Kidney capillary endothelial cell (primary cell): ENCODE data around the gene COQ7.

Experiments
- DNase-seq: peaks from one replicate; pipeline ENCODE4 v3.0.0-alpha.2; 2018; ENCODE audit warnings: low spot score

Gene COQ7

DNA sequence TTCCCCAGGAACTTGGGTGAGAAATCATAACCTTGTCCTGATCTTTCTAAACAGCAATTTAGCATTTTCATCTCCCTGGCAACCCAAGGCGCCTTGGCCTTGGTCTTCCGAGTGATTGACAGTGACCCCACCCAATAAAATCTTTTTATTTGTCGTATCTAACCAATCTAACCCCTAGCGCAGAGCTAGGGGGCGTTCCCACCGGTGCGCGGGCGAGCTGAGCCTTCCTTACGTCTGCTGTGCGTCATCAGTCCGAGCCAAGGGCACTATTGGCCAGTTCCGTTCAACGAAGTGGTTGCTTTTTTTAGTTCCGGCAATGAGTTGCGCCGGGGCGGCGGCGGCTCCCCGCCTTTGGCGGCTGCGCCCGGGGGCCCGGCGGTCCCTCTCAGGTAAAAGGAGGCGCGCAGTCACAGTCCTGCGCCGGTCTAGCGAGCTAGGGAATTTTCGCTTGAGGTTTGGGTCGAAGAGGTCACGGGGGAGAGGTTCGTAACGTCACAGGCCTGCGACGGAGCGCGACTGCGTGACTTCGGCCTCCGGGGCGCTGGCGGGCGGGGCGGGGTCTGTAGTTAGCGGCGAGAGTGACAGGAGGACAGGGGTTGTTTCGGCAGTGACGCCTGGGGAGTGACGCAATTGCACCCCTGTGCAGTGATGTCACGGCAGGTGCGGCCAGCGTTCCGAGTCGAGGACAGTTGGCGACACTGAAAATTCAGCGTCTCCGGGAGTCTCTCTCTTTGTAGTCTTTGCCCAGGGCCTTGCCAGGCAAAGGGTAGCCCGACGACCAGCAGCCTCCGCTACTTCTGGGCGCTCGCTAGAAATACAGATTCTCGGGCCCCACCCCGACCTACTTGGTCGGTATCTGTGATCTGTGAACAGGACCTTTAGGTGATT, at the start of gene COQ7:
COQ7 (plus strand) TSS at position 266 of the 888 bp plus-strand sequence; CDS start at position 317, 51 bp downstream.
- peak; percentile 100 for DNase-seq

DNA sequence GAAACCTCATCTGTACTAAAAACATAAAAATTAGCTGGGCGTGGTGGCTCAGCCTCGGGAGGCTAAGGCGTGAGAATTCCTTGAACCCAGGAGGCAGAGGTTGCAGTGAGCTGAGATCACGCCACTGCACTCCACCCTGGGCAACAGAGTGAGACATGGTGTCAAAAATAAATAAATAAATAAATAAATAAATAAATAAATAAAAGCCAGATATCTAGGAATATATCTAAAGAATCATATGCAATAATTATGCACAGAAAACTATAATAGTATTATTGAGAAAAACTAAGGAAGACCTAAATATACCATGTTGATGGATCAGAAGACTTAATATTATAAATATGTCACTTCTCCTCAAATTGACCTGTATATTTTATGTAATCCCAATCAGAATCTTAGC, 46.7 kb upstream of the COQ7 start:
- no peak for DNase-seq

DNA sequence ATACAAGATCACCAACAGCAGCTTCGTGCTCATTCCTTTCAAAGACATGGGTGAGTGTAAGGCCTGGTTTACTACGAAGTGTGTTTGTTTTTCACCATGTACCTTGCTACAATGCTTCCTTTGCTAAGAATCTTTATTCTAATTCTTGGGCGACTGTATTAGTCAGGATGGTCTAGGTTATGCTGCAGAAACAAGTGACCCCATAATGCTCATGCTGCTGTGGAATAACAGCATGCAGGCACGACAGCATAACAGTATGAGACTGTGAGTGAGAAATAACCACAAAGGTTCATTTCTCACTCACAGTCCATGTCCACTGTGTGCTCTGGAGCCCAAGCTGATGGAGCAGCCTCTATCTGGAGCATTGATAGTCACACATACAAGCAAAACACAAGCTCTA, 45.7 kb upstream of the COQ7 start:
- no peak for DNase-seq

DNA sequence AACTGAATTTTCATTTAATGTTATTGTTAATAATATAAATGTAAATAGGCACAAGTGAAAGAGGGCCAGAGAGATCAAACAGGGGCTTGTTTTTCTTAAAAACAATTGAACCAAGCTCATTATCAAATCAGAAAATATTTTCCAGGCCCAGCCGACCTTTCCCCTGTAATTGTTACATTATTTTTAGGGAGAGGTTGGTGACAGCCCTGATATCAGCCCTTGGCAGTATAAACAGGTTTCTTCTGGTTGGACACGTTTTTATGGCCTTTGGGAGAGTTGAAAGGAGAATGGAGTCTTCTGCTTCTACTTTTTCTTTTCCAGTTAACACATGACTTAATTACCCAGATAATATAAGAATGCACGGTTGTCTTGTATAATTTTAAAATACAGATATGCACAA, 40.0 kb upstream of the COQ7 start:
- DNase-seq = no peak

DNA sequence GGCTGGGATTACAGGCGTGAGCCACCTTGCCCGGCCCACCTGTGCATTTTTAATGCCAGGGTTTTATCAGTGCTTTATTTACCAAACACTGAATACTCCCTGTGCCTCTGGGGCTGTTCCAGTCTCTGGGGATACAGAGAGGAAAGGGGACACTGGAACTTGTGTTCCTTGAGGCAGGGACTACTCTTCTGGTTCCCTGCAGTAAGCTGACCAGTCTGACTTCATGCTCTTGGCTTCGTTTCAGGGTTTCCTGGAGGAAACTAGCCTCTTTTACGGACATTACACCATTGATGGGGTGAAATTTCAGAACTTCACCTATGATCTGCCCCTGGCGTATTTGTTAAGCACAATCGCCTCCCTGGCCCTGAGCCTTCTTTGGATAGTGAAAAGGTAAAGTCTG, 37.4 kb upstream of the COQ7 start:
- peak; percentile 26 for DNase-seq

DNA sequence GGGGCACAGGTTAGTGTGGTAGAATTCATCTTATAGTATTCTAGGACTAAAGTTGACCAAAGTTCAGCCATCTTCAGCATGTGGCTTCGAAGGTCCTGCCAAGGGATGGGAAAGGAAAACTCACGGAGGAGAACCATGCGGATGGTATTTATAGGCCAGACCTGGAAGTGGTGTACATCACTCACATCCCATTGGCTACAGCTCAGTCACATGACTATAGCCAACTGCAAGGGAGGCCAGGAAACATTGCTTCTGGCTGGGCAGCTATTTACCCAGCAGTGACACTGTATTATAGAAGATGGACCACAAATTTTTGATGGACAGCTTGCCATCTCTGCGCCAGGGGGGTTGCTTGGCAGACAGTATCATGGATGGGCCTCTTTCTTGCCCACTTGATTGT, 35.7 kb upstream of the COQ7 start:
- DNase-seq = no peak

DNA sequence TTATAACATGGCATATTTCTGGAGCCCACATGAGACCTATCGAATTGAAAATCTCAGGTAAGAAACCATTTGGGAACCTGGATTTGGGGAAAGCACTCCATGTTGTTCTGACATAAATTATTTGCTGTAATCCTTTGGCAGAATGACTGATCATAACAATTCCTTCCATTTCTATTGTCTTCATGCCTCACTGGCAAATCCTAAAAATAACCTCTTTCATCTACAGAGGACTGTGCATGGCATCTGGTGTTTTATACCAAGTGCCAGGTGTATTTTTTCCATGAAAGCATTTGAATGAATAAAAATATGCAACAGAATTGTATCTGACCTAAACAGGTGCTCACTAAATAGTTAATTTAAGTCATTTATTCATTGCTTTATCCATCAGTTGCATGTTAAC, 33.7 kb upstream of the COQ7 start:
- DNase-seq = no peak

DNA sequence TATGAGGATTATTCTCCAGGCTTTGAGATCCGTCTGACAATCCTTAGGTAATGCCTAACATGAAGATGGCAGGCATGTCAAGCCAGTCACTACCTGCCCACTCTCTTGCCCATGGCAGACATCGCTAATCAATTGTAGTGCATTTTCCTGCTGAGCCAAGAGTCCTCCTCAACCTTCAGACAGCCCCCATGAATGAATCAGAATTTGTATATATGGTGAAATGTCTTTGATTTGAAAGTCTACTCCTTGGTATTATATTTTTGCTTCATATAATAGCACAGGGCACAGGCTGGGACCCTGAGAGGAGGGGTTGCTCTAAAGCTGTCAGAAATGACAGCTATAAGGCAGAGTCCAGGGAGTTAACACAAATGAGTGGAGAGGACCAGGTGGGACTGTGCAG, 27.0 kb upstream of the COQ7 start:
- DNase-seq = no peak

DNA sequence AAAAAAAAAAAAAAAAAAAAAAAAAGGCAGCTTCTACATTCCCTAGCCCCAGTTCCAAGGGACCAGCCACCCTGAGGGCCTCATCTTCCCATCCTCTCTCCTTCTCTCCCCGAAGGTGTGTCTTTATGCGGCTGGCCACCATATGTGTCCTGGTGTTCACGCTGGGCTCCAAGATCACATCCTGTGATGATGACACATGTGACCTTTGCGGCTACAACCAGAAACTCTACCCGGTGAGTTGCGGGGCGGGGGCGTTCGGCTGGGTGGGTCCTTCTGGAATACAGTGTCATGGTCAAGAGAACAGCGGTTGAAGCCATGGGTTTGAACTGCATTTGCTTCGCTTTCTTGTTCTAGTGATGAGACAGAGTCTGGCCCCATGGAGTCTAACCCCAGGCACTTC, 22.6 kb upstream of the COQ7 start:
- no peak for DNase-seq

DNA sequence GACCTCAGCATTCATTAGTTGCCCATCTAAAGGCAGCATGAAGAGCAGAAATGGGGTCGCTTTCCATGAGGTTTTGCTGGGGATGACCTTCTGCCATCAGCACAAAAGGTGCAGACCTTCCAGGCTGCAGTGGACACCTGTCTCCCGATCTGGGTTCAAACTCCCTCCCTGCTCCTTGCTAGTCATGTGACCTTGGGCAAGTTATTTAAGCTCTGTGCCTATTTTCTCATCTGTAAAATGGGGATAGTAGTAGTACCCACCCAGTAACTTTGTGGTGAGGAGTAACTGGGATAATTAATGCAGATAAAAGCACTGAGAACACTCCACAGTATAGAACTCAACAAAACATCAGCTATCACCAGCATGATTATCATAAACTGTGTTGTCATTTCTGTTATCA, 21.4 kb upstream of the COQ7 start:
- DNase-seq = no peak

DNA sequence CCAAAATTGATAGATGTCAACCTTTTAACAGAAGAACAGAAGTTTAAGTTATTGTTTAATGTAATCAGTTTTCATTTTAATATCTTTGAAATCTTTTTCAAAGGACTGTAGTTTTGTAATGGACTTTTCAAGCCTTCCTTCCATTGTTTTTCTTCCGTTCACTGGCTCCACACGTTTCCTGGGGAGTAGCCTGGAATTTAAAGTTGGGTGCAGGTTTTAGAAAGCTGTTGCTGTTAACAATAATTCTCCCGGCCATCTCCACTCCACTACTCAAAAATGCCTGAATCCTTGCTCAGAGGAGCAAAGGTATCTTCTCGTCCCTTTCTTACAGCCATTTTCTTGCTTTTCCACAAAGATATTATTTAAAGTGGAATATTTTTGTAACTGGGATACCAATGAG, 4.7 kb upstream of the COQ7 start:
- DNase-seq = peak; percentile 12

DNA sequence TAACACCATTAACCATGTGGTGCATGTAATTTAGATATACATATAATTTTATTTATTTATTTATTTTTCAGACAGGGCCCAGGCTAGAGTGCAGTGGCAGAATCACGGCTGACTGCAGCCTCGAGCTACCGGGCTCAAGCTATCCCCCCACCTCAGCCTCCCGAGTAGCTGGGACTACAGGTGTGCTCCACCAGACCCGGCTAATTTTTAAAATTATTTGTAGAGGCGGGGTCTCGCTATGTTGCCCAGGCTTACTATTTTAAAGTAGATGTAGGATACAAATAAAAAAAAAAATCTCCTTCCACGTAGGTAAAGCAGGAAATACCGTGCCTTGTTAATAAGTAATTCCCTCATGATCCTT, 446 bp upstream of the COQ7 start:
- DNase-seq = no peak

DNA sequence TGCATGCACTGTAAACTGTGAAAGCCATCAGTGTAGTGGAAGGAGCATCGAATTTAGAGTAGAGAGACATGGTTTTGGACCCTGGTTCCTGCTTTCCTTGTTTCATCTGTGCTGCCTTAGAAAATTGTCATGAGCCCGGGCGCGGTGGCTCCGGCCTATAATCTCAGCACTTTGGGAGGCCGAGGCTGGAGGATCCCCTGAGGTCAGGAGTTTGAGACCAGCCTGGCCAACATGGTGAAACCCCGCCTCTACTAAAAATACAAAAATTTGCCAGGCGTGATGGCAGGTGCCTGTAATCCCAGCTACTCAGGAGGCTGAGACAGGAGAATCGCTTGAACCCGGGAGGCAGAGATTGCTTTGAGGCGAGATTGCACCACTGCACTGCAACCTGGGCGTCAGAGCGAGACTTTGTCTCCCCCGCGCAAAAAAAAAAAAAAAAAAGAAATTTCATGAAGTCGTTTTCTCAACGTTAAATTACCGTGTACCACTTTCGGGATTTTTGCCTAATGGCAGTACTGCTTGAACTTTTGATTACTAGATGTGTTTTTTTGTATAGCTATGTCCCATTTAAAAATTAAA, 912 bp downstream of the COQ7 start:
- DNase-seq = no peak

DNA sequence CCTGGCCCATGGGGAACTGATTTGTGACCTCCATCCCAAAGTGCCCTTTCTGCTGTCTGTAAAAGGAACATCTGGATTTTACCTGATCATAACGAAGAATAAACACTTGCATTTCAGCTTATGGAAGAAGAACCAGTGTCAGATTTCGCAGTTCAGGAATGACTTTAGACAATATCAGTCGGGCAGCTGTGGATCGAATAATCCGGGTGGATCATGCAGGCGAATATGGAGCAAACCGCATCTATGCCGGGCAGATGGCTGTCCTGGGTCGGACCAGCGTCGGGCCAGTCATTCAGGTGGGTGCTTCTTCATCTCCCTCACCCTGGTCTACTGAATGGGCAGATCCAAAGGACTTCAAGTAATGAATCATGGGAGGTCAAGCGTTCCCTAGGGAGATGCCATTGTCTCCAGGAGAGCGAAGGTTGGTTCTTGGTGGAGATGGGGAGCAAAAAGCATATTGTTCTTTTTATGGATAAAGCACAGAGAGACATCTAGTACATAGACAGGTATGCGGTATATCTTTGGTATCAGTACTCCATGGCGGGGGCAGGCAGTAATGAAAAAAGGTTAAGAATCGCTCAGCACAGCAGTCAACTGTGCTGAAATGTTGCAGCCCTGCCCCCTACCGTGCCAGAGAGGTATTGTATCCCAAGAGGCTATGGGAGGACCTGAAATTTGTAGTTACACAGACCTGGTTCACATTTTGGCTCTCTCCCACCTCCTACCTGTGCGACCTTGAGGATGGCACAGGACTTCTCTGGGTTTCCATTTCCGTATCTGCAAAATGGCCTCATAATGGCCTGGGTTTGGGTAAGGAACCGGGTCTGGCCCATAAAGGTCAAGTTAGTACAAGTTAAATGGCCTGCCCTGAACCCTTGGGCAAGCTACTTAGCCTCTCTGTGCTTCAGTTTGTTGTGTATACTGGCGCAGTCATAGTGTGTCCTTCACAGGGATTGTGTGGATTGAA, 4.7 kb downstream of the COQ7 start:
- DNase-seq = peak; percentile 56

DNA sequence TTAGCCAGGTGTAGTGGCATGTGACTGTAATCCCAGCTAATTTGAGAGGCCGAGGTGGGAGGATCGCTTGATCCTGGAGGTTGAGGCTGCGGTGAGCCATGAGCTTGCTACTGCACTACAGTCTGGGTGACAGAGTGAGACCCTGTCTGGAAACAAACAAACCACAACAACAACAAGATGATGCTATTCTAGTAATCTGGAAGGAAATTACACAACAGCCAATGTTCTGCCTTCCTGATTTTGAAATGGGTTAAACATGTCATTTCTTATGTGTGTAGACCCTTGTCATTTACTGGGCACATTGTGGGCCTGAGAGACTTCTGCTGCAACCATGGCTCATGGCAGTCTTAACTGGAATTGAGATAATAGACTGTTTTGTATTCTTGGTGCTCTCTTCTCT, 5.9 kb downstream of the COQ7 start:
- DNase-seq = no peak

DNA sequence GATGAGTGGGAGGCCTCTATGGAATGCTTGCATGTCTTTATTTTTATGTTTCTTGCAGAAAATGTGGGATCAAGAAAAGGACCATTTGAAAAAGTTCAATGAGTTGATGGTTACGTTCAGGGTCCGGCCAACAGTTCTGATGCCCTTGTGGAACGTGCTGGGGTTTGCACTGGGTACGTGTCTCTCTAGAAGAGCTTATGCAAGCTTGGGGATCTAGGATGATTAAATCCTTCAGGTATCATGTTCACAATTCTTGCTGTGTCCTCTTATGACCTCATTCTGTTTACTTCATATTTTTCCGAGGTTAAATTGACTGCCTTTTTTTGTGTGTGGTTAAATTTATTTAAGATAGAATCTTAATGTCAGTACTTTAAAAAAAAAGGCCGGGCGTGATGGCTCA, 6.4 kb downstream of the COQ7 start:
- no peak for DNase-seq

DNA sequence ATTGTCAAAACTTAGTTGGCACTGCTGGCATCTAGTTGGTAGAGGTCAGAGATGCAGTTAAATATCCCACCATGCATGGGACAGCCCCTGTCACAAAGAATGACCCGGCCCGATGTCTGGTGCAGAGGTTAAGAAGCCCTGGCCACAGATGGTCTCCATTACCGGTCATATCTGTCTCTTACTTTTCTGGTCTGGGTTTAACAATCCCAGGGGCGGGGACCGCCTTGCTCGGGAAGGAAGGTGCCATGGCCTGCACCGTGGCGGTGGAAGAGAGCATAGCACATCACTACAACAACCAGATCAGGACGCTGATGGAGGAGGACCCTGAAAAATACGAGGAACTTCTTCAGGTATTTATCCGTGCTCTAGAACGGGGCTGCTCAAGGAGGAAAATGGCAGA, 8.1 kb downstream of the COQ7 start:
- no peak for DNase-seq

DNA sequence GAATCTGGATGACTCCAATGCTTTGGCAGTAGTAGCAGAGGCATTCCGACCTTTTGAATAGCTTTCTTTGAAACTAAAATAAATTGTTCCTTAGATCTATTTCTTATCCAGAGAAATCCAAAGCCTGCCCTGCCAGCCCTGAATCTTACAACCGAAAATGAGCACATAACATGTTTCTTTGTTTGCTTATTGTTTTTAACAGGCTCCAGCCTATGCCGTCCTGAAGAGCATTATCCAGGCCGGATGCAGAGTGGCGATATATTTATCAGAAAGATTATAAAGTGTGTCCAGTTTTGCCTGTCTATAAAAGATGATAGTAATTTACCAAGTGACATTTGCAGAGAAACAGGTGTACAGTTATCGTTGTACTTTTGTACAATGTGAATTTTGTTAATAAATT, 10.5 kb downstream of the COQ7 start:
- DNase-seq = no peak

DNA sequence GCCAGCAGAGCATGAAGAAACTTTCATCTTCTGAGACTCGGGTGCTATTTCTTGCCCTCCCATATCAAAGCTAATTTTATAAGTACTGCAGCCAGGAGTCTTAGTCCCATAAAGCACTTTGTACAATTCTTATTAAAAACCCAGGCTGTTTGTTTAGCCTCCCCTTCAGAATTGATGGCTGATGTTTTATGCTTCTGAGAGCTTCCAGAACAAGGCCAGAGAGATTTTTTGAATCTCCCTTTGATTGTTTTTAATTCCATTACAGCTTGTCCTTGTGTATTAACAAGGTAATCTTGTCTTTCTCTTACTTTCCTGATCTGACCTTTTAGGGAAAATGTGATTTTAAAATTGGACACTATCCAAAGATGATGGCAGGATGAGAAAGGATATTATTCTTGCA, 16.3 kb downstream of the COQ7 start:
- no peak for DNase-seq

DNA sequence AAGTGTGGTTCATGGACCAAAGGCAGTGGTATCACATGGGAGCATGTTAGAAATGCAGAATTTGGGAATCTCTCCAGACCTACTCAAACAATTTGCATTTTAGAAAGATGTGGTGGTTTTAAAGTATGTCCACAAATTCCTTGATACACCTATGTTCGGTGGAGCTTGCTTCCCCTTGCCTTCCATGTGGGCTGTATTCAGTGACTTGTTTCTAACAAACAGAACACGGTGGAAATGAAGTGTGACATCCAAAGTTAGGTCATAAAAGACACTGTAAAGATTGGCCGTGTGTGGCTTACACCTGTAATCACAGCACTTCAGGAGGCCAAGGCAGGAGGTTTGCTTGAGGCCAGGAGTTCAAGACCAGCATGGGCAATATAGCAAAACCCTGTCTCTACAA, 16.7 kb downstream of the COQ7 start:
- DNase-seq = no peak

DNA sequence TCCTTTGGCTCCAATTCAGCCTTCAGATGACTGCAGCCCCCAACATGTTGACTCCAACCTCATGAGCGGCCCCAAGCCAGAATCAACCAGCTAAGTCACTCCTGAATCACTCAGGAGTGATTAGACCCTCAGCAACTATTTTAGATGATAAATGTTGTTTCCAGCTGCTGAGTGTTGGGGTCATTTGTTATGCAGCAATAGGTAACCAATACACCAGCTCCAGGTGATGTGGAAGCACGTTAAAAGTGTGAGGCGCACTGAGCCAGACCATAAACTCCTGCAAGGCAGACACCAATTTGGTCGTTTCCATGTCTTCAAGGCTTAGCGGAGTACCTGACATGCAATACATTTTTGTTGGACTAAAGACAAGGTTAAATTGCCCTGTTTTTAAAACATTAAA, 17.5 kb downstream of the COQ7 start:
- DNase-seq = no peak

DNA sequence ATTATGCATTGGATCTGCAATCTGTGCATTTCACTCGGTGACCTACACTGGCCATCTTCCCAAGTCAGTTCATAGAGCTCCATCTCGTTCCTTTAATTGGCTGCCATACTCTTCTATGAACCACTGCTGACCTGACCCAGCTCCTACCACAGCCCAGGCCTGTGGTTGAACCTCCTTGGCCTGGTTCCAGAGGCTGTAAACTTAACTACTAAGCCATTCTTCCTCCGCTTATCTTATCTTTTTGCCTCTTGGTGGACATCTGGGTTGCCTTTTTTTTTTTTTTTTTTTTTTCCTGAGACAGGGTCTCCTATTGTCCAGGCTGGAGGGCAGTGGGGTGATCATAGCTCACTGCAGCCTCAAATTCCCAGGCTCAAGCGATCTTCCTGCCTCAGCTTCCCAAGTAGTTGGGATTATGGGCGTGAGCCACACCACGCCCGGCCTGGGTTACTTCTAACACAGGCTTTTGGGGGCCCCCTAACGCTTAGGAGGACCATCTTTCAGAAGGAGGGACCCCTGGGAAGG, 18.3 kb downstream of the COQ7 start:
- DNase-seq = no peak
